H9 (cell line): Measurements from ENCODE around the gene EPS8L1. TPM values are rescaled to one million over a fixed set of nuclear protein-coding genes. Genes with fewer than 3 reads are reported as not detected.
"Not testable (repeated sequence)": the region's sequence is repeated elsewhere in the genome, so short reads cannot be mapped to it uniquely, and the experiment has no call there.

Source experiments
- DNase-seq: peaks from one replicate; pipeline ENCODE4 v3.0.0-alpha.2; 2017
- H2AFZ ChIP-seq: one replicate; pipeline ENCODE4 v1.6.1; 2013; ENCODE audit warnings: mild to moderate bottlenecking, low read length, control low read depth, moderate library complexity
- H2AK5ac ChIP-seq: 2 replicates; pipeline ENCODE4 v1.6.1; 2013; ENCODE audit warnings: low read length, control low read depth, mixed read lengths; ENCODE audit not compliant: insufficient read length
- H2BK120ac ChIP-seq: one replicate; pipeline ENCODE4 v1.6.1; 2013; ENCODE audit warnings: low read depth, mild to moderate bottlenecking, low read length, control low read depth, inconsistent platforms; ENCODE audit not compliant: poor library complexity, severe bottlenecking
- H2BK12ac ChIP-seq: 2 replicates; pipeline ENCODE4 v1.6.1; 2013; ENCODE audit warnings: low read length, control low read depth, mixed read lengths, low read depth; ENCODE audit not compliant: insufficient read length
- H2BK15ac ChIP-seq: 2 replicates; pipeline ENCODE4 v1.6.1; 2013; ENCODE audit warnings: low read depth, low read length, control low read depth
- H2BK20ac ChIP-seq: one replicate; pipeline ENCODE4 v1.6.1; 2013; ENCODE audit warnings: low read depth, mild to moderate bottlenecking, low read length, control low read depth, inconsistent platforms; ENCODE audit not compliant: poor library complexity, severe bottlenecking
- H2BK5ac ChIP-seq: 2 replicates; pipeline ENCODE4 v1.6.1; 2013; ENCODE audit warnings: low read length, control low read depth, mixed read lengths; ENCODE audit not compliant: insufficient read length
- H3K14ac ChIP-seq: 2 replicates; pipeline ENCODE4 v1.6.1; 2013; ENCODE audit warnings: low read length, control low read depth; ENCODE audit not compliant: insufficient read depth
- H3K18ac ChIP-seq: 2 replicates; pipeline ENCODE4 v1.6.1; 2013; ENCODE audit warnings: low read depth, mild to moderate bottlenecking, mixed read lengths, low read length, control low read depth; ENCODE audit not compliant: insufficient read length
- H3K23ac ChIP-seq: 2 replicates; pipeline ENCODE4 v1.6.1; 2013; ENCODE audit warnings: low read length, control low read depth, mixed read lengths, low read depth; ENCODE audit not compliant: insufficient read length
- H3K23me2 ChIP-seq: 2 replicates; pipeline ENCODE4 v1.6.1; 2013; ENCODE audit warnings: low read depth, mild to moderate bottlenecking, mixed read lengths, low read length, control low read depth; ENCODE audit not compliant: insufficient read length, poor library complexity, severe bottlenecking
- H3K27ac ChIP-seq: 2 replicates; pipeline ENCODE4 v1.5.1; 2013; ENCODE audit warnings: low read length, control low read depth, mixed read lengths, low read depth; ENCODE audit not compliant: insufficient read length
- H3K27me3 ChIP-seq: 2 replicates; pipeline ENCODE4 v1.6.1; 2013; ENCODE audit warnings: low read length, control low read depth, inconsistent platforms; ENCODE audit not compliant: insufficient read depth
- H3K4ac ChIP-seq: 2 replicates; pipeline ENCODE4 v1.6.1; 2013; ENCODE audit warnings: low read depth, mild to moderate bottlenecking, control low read depth, inconsistent platforms, low read length, moderate library complexity
- H3K4me1 ChIP-seq: 2 replicates; pipeline ENCODE4 v1.6.1; 2013; ENCODE audit warnings: low read length, control low read depth, inconsistent platforms; ENCODE audit not compliant: insufficient read depth
- H3K4me2 ChIP-seq: 2 replicates; pipeline ENCODE4 v1.6.1; 2013; ENCODE audit warnings: low read length, control low read depth, mixed read lengths; ENCODE audit not compliant: insufficient read length, insufficient read depth
- H3K56ac ChIP-seq: 2 replicates; pipeline ENCODE4 v1.6.1; 2013; ENCODE audit warnings: low read depth, mild to moderate bottlenecking, mixed read lengths, low read length, control low read depth; ENCODE audit not compliant: insufficient read length
- H3K79me1 ChIP-seq: 2 replicates; pipeline ENCODE4 v1.6.1; 2013; ENCODE audit warnings: low read depth, mild to moderate bottlenecking, moderate library complexity, low read length, control low read depth, inconsistent platforms; ENCODE audit not compliant: insufficient read depth, poor library complexity, severe bottlenecking
- H3K79me2 ChIP-seq: 2 replicates; pipeline ENCODE4 v1.6.1; 2013; ENCODE audit warnings: low read length, control low read depth, inconsistent platforms; ENCODE audit not compliant: insufficient read depth
- H3K9ac ChIP-seq: 2 replicates; pipeline ENCODE4 v1.6.1; 2013; ENCODE audit warnings: low read length, control low read depth, mixed read lengths; ENCODE audit not compliant: insufficient read length; ENCODE audit errors: extremely low read depth
- H3K9me3 ChIP-seq: one replicate; pipeline ENCODE4 v1.6.1; 2013; ENCODE audit warnings: low read depth, low read length, inconsistent platforms; ENCODE audit not compliant: control insufficient read depth
- H3T11ph ChIP-seq: one replicate; pipeline ENCODE4 v1.6.1; 2013; ENCODE audit warnings: mild to moderate bottlenecking, low read length, control low read depth, inconsistent platforms
- H4K20me1 ChIP-seq: one replicate; pipeline ENCODE4 v1.6.1; 2013; ENCODE audit not compliant: control insufficient read depth, insufficient read length, insufficient read depth
- H4K5ac ChIP-seq: 2 replicates; pipeline ENCODE4 v1.6.1; 2013; ENCODE audit warnings: low read depth, mild to moderate bottlenecking, mixed read lengths, low read length, control low read depth; ENCODE audit not compliant: insufficient read length
- H4K8ac ChIP-seq: replicated peaks from 2 replicates; pipeline ENCODE4 v1.6.1; 2013; ENCODE audit warnings: low read length, control low read depth, mixed read lengths, low read depth; ENCODE audit not compliant: insufficient read length
- H4K91ac ChIP-seq: 2 replicates; pipeline ENCODE4 v1.6.1; 2013; ENCODE audit warnings: low read depth, mild to moderate bottlenecking, moderate library complexity, mixed read lengths, low read length, control low read depth; ENCODE audit not compliant: insufficient read length
- H3K27ac Mint-ChIP-seq, 3 experiments: 2 replicates in 2 of 3; 3 replicates in 1 of 3; pipeline ENCODE4 v1.8.0; 2020 to 2021; ENCODE audit warnings: mixed read lengths in 3 of 3, mild to moderate bottlenecking in 1 of 3, moderate library complexity in 1 of 3
- H3K27me3 Mint-ChIP-seq: 2 replicates; pipeline ENCODE4 v1.8.0; 2021; ENCODE audit warnings: low read depth, mild to moderate bottlenecking, moderate library complexity, mixed read lengths
- H3K36me3 Mint-ChIP-seq, 3 experiments: 2 replicates in 2 of 3; 3 replicates in 1 of 3; pipeline ENCODE4 v1.8.0; 2020 to 2021; ENCODE audit warnings: low read depth in 3 of 3, mixed read lengths in 3 of 3; ENCODE audit not compliant: insufficient read depth in 1 of 3
- H3K4me1 Mint-ChIP-seq, 2 experiments: 2 replicates each; pipeline ENCODE4 v1.8.0; 2020; ENCODE audit warnings: mixed read lengths in 2 of 2
- H3K4me3 Mint-ChIP-seq, 2 experiments: 2 replicates in 1 of 2; 3 replicates in 1 of 2; pipeline ENCODE4 v1.8.0; 2020 to 2021; ENCODE audit warnings: mild to moderate bottlenecking in 2 of 2, mixed read lengths in 2 of 2, moderate library complexity in 1 of 2
- H3K9me3 Mint-ChIP-seq, 2 experiments: 2 replicates in 1 of 2; 3 replicates in 1 of 2; pipeline ENCODE4 v1.8.0; 2020; ENCODE audit warnings: mild to moderate bottlenecking in 2 of 2, mixed read lengths in 2 of 2, moderate library complexity in 1 of 2
- CTCF ChIP-seq: fragments of 200-600 bp; sonication (generic); conservative IDR thresholded peaks from 3 replicates; pipeline ENCODE4 v1.8.0; 2021; ENCODE audit warnings: antibody characterized with exemption, mild to moderate bottlenecking
- WGBS: extraction: QIAGEN DNeasy Blood & Tissue Kit; methylation state at CpG from one replicate; pipeline ENCODE4 v1.1.7; 2013; ENCODE audit warnings: missing lambda C conversion rate, low lambda C conversion rate, mixed read lengths; ENCODE audit not compliant: insufficient read length; ENCODE audit errors: extremely low coverage; 5-methylcytosine and 5-hydroxymethylcytosine counted together
- total RNA-seq: library from RNA; stranded (reverse); gene quantifications from 2 replicates; pipeline ENCODE4 v1.2.1, GENCODE V29; 2021

Gene EPS8L1
- total RNA-seq, 1 experiment from 2014 or later: 24.0 TPM

- Mint-ChIP-seq H3K27me3 (peaks cover 2% of the 10 kb centered on the region; the same call in 1 of the 2 replicates), H3K27ac (no peak overlapping the region), H3K9me3 (peaks cover 0 to 29% of the 10 kb centered on the region in 2 experiments; a peak in 2 of 5 replicates), H3K4me3 (no peak overlapping the region), H3K4me1 (no peaks in the 10 kb centered on the region), H3K36me3 (peaks cover 0 to 14% (median 2%) of the 10 kb centered on the region in 3 experiments; a peak in 5 of 7 replicates)
- H3K27me3 ChIP-seq: no peaks in the 10 kb centered on the region
- no peaks in the 10 kb centered on the region for H4K20me1 ChIP-seq
- peaks cover 6% of the 10 kb centered on the region for H3K79me1 ChIP-seq
- H2BK12ac ChIP-seq: no peak overlapping the region
- H3K4me1 ChIP-seq: no peaks in the 10 kb centered on the region
- no peak for TF ChIP-seq CTCF
- H2BK15ac ChIP-seq: no peak overlapping the region
- no peak overlapping the region for H4K91ac ChIP-seq
- H3K18ac ChIP-seq: no peak overlapping the region
- H3K23me2 ChIP-seq: peaks cover 3% of the 10 kb centered on the region
- no peak overlapping the region for H4K8ac ChIP-seq
- H3K14ac ChIP-seq: no peak overlapping the region
- no peak for DNase-seq
- peaks cover 16% of the 10 kb centered on the region; the same call in 1 of the 2 replicates for H3K79me2 ChIP-seq
- H3K9me3 ChIP-seq: no peaks in the 10 kb centered on the region
- no CpG with 5 or more reads among the region's 2 CpGs for WGBS
- H3K56ac ChIP-seq: no peak overlapping the region
- no peak overlapping the region for H3K27ac ChIP-seq
- H3K4me2 ChIP-seq: no peak overlapping the region
- H3K9ac ChIP-seq: no peak overlapping the region
- H2BK120ac ChIP-seq: no peak overlapping the region
- H4K5ac ChIP-seq: no peak overlapping the region
- H2BK5ac ChIP-seq: no peak overlapping the region
- H3K4ac ChIP-seq: no peak overlapping the region
- no peak overlapping the region for H3K23ac ChIP-seq
- H2AK5ac ChIP-seq: no peak overlapping the region
- H2BK20ac ChIP-seq: no peak overlapping the region
- H3T11ph ChIP-seq: no peak overlapping the region
- H2AFZ ChIP-seq: no peak overlapping the region
These were observed 39.6 kb upstream of the EPS8L1 start for GRCh38 chr19:55036058-55036457.

- not testable (repeated sequence) for H4K8ac ChIP-seq, H3K4me2 ChIP-seq, H2BK120ac ChIP-seq, H3K23ac ChIP-seq, H3K27me3 ChIP-seq, H3K23me2 ChIP-seq, H3K79me1 ChIP-seq, H3K4me1 ChIP-seq, H3K9ac ChIP-seq, H3K4ac ChIP-seq, H4K91ac ChIP-seq, H3K9me3 ChIP-seq, H2AK5ac ChIP-seq, H2BK15ac ChIP-seq, H2AFZ ChIP-seq, H4K5ac ChIP-seq, H2BK5ac ChIP-seq, H3K14ac ChIP-seq, H2BK12ac ChIP-seq, H3K18ac ChIP-seq, H3K79me2 ChIP-seq, H3K27ac ChIP-seq, H4K20me1 ChIP-seq, H3K27me3 Mint-ChIP-seq, H3K4me1 Mint-ChIP-seq, H3T11ph ChIP-seq, H3K27ac Mint-ChIP-seq, DNase-seq, H3K56ac ChIP-seq, H3K4me3 Mint-ChIP-seq, H2BK20ac ChIP-seq
- Mint-ChIP-seq H3K36me3 (peaks cover 2 to 23% (median 2%) of the 10 kb centered on the region in 3 experiments; a peak in 6 of 7 replicates), H3K9me3 (peaks cover 0 to 24% of the 10 kb centered on the region in 2 experiments; a peak in 2 of 5 replicates)
- WGBS: no CpG with 5 or more reads among the region's 6 CpGs
These were observed 38.1 kb upstream of the EPS8L1 start for GRCh38 chr19:55037603-55038002.
